Left cardiac atrium (tissue), 4 donors: Measurements from ENCODE around the gene GRIN2D. TPM values are rescaled to one million over a fixed set of nuclear protein-coding genes. Genes with fewer than 3 reads are reported as not detected.

Source experiments
- ATAC-seq, 2 donors: fragments of 200-7000 bp; cut with Tn5 transposase; one replicate each; pipeline ENCODE4 v1.9.1; 2020; ENCODE audit warnings: mild to moderate bottlenecking in 2 of 2, moderate library complexity in 2 of 2
- DNase-seq: peaks from one replicate; pipeline ENCODE4 v3.0.0-alpha.2; 2020
- intact Hi-C, 2 donors: fragments of 100-400 bp; cut with DNase I; formaldehyde crosslinking; loops; one replicate each; pipeline versions ENCODE4 v1.14.1 to v1.15.1; 2022 to 2023
- long read RNA-seq: library from polyadenylated mRNA; unstranded; transcript quantifications from one replicate; pipeline ENCODE4 v2.0.0, GENCODE V29; 2021
- total RNA-seq, 2 donors: library from RNA; stranded (reverse); fragmentation: NEBNext Ultra II Directional; extraction: Animal tissue kit (Norgen Biotek cat#: 25700); gene quantifications; one replicate each; pipeline ENCODE4 v1.2.1, GENCODE V29; 2021
- donor health status: DM: no; HTN: yes; CAD: no.
- donor health status: DM: no; HTN: yes; CAD: no; lungs with severe emphysema.
- donor health status: DM: yes; HTN: yes; CAD: no.
- donor health status: Dilated cardiomyopathy.

GRIN2D gene
- total RNA-seq = under 1 TPM; 0.39 to 0.47 TPM
- long read RNA-seq = 0 reads

DNA sequence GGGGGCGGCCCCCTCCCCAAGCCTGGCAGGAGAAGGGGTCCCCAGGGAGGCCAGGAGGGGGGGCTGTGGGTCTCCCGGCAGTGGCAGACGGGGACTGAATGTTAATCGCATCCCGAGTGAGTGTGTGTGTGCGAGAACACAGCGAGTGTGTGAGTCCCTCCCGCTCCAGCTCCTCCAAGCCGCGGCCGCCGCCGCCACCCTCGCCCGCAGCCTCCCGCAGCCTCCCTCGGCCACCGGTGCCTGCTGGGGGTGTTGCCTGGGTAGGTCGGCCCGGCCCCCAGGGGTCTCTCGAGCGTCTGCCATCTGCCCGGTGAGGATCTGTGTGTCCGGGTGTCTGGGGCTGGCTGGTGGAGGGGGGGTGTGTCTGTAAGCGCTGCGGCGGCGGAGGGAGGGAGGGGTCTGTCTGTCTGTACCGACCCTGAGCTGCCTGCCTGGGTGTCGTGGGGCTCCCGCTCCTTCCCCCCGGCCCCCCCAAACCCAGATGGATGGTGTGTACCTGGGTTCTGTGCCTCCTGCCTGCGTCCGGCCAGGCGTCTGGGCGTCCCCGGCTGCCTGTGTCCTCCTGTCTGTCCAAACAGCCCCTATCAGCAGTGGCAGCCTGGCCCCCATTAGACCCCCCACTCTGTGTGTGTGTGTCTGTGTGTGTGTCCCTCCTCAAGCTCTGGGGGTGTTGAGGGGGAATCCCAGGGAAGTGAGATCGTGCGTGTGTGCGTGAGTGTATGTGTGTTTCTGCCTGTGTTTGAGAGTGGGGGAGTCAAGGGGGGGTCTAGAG lies at the start of gene GRIN2D:
GRIN2D (plus strand) TSS at position 110 of the 772 bp plus-strand sequence. CDS start 4,725 bp downstream, outside the sequence.
- ATAC-seq (no peak), DNase-seq (no peak)
- intact Hi-C loops = no loop called here

DNA sequence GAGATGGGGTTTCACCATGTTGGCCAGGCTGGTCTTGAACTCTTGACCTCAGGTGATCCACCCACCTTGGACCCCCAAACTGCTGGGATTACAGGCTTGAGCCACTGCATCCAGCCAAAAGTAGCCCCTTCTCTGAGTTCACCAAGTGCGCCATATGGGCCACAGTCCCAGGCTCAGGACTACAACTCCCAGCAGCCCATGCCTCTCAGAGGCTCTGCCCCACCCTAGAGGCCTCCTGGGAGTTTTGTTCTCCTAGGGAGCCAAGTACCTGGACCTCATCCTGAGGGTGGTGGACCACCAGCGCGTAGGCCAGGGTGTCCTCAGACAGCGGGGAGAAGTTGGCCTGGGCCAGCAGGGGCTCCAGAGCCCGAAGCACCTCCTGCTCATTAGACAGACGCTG lies 48.6 kb upstream of the GRIN2D start:
- DNase-seq (no peak), ATAC-seq (no peak)
- intact Hi-C loops = no loop called here

DNA sequence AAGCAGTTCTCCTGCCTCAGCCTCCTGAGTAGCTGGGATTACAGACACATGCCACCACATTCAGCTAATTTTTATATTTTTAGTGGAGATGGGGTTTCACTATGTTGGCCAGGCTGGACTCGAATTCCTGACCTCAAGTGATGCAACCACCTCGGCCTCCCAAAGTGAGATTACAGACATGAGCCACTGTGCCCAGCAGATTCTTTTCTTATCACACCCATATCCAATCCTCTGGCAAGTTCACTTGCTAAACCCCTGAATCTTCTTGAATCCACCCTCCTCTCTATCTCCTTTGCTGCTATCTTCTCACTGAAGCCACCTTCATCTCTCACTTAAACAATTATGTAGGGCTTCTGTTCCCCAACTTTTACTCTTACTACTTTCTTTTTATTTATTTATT lies 47.3 kb upstream of the GRIN2D start:
- ATAC-seq = no peak
- intact Hi-C loops = no loop called here

DNA sequence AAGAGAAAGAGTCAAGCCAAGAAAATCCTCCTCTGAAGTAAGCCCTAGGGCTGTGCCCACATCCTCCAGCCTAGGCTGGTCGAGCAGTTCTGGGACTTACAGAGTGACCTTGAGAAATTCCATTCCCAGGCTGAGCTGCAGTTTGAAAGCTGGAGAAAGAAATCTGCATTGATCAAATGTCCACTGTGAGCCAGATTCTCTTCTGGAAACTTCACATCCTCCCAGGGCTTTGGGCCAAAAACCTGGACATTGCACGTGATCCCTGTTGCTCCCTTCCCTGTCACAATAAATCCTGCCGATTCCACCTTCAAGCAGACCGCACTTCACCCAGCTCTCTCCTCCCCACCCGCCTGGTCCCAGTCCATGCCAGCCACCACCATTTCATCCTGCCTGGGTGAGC lies 45.4 kb upstream of the GRIN2D start:
- DNase-seq (no peak), ATAC-seq (no peak)
- intact Hi-C loops = no loop called here

More for the DNA sequence above, 47.3 kb upstream of the GRIN2D start:
- no peak for DNase-seq

DNA sequence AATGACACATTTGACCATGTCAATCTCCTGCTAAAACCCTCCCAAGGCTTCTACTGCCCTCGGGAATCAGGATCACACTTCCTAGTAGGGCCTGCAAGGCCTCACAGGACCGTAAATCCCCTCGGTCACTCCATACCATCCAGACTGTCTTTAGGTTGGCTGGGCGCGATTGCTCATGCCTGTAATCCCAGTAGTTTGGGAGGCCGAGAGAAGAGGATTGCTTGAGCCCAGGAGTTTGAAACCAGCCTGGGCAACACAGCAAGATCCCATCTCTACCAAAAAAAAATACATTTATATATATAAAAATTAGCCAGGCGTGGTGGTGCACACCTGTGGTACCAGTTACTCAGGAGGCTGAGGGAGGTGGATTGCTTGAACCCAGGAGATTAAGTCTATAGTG lies 44.7 kb upstream of the GRIN2D start:
- ATAC-seq (no peak), DNase-seq (no peak)
- intact Hi-C loops = no loop called here

DNA sequence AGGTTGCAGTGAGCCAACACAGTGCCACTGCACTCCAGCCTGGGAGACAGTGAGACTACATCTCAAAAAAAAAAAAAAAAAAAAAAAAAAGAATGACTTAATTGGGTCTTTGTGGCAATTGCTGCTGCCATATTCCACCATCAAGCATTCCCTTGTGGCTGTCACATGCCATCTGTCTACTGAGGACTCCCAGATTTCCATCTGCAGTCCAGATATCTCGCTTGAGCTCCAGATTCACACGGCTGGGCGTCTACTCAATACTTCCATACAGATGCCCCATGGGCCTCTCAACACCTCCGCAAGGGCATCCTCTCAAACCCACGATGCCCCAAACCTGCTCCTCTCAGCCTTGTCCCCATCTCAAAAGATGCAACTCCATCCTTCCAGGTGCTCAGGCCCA lies 42.6 kb upstream of the GRIN2D start:
- ATAC-seq (no peak), DNase-seq (no peak)
- intact Hi-C loops = loop anchor here in 1 of 2 donors (5.0 kb wide), 1 partner anchor 231 kb away; no protein-coding TSS in a partner anchor

DNA sequence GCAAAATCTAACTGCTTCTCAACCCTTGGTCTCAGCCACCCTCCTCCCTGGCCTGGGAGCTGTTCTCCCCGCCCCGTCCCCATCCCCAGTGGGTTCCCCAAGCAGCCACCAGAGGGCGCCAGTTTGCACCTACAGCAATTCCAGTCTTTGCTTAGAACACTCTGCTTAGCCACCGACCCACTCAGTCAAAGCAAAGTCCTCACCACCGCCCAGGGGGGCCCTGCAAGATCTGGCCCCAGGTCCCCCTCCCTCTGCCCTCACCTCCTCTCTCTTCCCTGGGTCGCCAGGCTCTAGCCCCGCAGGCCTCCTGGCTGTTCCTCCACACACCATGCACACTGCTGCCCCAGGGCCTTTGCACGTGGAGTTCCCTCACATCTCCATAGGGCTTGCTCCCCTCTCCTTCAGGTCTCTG lies 42.1 kb upstream of the GRIN2D start:
- intact Hi-C loops = loop anchor here in 1 of 2 donors (5.0 kb wide), 1 partner anchor 231 kb away; no protein-coding TSS in a partner anchor
- ATAC-seq (peak; percentile 50 to 82), DNase-seq (peak; percentile 73)

DNA sequence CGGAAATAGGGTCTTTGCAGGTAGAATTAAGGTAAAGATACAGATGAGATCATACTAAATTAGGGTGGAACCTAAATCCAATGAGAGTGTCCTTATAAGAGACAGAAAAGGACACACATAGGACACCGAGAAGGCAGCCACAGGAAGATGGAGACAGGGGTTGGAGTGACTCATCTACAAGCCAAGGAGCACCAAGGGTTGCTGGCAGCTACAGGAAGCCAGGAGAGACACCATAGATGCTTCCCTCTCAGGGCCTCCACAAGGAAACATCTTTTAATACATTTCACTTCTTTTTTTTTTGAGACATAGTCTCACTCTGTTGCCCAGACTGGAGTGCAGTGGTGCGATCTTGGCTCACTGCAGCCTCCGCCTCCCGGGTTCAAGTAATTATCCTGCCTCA lies 39.8 kb upstream of the GRIN2D start:
- DNase-seq = no peak
- intact Hi-C loops = loop anchor here in 1 of 2 donors (5.0 kb wide), 1 partner anchor 229 kb away; no protein-coding TSS in a partner anchor
- ATAC-seq = no peak

DNA sequence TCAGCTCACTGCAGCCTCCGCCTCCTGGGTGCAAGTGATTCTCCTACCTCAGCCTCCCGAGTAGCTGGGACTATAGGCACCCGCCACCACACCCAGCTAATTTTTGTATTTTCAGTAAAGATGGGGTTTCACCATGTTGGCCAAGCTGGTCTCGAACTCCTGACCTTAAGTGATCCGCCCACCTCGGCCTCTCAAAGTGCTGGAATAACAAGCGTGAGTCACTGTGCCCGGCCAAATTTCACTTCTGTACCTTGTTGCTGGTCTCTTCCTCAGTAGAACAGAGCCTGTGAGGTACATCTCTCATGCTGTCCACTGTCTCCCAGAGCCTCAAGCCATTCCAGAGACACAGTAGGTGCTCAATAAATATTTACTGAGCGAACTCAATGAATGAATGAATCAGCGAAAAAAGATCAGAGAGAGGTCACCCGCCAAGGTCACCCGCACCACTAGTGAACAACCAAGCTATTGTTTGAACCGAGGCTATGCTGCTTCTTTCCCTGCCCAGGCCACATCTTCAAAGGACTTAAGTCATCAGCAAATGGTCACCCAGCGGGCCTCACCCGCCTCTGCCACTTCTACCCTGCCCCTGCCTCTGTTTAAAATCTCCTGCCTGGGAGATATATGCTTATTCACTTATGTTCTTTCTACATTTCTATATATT lies 39.0 kb upstream of the GRIN2D start:
- DNase-seq = no peak
- ATAC-seq = no peak
- intact Hi-C loops = loop anchor here in 1 of 2 donors (5.0 kb wide), 1 partner anchor 228 kb away; no protein-coding TSS in a partner anchor

DNA sequence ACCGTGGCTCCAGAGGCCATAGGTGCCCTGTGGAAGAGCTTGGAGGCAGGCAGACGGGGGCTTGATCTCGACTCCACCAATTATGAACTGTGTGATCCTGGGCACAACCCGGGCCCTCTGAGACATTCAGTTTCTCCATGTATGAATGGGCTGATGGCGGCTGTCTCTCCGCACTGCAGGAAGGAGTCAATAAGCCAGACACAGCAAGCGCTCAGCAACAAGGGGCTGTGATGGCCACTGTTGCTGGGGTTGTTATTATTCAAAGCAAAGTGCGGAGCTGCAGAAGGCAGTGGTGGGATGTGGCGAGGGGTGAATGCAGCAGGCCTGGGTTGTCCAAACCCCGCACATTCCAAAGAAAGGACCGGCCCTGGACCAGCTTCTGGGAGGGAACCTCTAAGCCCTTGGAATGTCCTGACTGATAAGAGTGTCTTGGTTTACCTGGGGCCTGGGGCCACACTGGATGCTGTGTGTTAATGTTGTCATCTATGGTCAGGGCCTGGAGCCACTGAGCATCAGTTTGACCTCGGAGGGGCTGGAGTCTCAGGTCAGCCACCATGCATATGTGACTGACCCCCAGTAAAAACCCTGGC lies 38.0 kb upstream of the GRIN2D start:
- intact Hi-C loops = no loop called here
- ATAC-seq = no peak
- no peak for DNase-seq

DNA sequence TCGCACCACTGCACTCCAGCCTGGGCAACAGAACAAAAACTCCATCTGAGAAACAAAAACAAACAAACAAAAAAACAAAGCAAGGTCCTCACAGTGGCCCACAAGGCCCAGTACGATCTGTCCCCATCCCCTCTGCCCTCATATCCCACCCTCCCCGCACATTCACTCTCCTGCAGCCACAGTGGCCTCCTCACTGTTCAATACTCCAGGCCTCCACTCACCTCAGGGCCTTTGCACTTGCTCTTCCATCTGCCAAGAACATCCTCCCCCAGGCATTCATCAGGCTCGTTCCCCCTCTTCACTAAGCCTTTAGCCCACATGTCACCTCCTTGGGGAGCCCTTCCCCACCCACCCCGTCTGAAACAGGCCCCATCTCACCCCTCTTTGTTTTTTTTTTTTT lies 34.3 kb upstream of the GRIN2D start:
- ATAC-seq (no peak), DNase-seq (no peak)
- intact Hi-C loops = no loop called here

DNA sequence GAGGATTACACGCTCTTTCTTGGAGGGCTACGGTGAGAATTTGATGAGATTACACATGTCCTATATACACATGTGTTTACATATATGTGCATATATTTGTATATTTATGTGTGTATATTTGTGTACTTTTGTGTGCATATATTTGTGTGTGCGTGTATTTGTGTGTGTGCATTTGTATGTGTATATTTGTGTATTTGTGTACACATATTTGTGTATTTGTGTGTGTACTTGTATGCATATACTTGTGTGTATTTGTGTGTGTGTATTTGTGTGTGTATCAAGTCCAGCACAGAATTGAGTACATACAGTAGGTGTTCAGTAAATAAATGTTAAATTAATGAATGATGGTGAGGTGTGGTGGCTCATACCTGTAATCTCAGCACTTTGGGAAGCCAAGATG lies 31.6 kb upstream of the GRIN2D start:
- intact Hi-C loops = no loop called here
- DNase-seq (no peak), ATAC-seq (no peak)

DNA sequence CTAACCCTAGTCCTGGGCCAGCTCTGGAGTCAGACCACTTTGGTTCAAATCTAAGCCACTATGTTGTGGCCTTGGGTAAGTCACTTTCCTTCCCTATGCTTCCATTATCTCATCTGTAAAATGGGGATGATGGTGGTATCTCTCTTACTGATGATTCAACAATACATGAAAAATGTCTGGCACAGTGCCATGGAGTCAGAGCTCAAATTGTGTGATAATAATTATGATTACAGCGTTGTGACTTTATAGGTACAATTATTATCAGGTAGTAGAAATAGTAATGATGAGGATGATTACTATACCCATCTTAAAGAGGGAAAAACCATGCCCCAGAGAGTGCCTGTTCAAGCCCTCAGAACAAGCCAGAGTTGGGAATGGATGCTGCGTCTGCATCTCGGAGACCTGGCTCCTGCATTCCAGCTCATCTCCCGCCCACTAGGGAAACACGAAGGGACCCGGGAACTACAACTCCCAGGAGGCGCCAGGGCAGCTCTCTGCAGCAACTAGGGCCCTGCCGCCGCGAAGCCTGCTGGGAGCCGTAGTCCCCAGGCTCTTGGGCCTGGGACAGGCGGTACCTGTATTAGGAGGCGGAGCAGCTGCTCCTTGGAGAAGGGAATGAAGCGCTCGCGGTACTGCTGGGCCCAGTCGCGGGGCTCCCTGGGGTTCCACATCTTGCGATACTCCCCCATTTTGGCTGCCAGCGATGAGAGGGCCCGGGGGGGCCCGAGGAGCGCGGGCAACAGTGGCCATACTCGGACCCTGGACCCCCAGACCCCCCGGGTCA lies 30.6 kb upstream of the GRIN2D start:
- ATAC-seq = peak; percentile 92 to 94
- intact Hi-C loops = no loop called here

DNA sequence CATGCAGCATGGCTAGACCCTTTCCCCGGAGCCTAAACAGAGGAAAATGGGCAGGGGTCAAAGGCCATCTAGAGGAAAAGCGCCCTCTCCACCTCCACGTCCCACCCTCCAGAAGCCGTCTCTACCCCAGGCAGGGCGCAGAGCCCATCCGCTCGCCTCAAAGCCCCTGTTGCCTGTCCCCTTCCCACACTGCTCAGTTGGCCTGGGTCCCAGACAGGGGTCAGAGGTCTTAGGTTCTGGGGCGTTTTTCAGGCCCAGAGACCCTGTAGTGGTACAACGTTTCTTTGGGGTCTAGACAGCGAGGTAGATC lies 30.0 kb upstream of the GRIN2D start:
- ATAC-seq (peak; percentile 4 to 31), DNase-seq (no peak)
- intact Hi-C loops = no loop called here

More for the DNA sequence above, 30.6 kb upstream of the GRIN2D start:
- peak; percentile 97 for DNase-seq

DNA sequence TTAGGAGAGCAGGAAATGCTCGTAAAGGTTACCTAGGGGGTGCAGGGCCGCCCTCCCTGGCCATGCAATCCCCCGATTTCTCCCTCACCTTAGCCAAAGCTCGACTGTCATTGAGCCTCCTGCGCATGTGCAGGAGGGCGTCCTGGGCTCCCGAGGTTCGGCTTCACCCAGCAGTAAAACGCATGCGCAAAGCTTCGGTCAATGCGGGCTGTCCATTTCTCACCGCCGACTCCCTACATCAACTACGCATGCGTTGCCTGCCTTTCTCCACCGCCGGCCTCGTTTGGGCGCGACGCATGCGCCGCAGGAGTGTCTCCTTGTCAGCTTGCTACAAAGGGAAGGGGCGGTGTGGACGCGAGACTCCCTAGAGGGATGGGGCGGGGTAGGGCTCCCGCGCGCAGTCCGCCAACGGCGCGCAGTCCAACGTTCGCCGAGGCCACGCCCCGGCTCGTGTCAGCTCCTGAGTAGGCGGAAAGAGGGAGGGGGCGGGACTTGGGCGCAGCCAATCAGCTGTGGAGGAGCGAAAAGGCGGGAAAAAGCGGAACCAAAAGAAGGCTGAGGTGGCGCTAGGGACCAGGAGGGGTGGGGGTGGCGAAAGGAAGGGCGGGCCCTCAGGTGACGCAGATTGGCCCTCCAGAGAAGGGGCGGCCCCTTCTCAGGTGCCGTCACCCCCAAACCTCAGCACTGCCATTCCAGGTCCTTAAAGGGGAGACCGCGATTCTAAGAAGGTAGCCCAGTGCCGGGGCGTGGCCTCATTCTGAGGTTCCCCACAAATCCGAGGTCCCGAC lies 29.5 kb upstream of the GRIN2D start, which contains the start of the genes SYNGR4 and TMEM143:
SYNGR4 (plus strand) TSS at position 558 of the 788 bp plus-strand sequence. CDS start 1,476 bp downstream, outside the sequence.
TMEM143 (minus strand) TSS at position 131 of the 788 bp plus-strand sequence; CDS start at position 111, 20 bp downstream.
- intact Hi-C loops = no loop called here
- ATAC-seq (peak; percentile 96), DNase-seq (peak; percentile 99)

DNA sequence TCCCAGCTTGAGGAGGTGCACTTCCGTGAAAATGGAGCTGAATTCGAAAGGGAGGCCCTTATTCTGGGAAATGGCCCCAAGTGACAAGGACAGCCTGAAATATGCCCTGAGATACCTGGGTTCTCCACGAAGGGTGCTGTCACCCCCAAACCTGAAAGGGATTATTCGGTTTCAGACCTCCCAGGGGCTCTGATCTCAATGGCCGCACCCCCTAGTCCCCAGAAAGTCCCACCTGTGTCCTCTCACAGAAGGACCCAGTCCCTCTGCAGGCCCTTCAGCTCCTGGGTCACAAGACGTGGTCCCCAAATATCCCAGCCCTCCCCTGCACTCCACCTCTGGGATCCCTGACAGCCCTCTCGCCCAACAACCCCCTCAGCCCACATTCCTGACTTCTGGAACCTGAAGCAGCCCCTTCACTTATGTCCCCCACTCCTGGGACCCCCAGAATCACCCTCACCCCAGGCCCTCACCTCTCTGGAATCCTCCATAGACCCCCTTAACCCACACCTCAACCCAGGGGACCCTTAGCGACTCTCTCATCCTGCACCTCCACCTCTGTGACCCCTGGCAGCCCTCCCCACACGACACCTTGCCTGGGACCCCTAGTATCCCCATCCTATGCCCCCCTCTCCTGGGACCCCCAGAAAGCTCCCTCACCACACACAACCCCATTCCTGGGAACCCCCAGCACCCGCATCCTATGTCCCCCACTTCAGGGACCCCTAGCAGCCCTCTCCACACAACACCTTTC lies 28.7 kb upstream of the GRIN2D start:
- no peak for DNase-seq
- intact Hi-C loops = no loop called here
- ATAC-seq = no peak

DNA sequence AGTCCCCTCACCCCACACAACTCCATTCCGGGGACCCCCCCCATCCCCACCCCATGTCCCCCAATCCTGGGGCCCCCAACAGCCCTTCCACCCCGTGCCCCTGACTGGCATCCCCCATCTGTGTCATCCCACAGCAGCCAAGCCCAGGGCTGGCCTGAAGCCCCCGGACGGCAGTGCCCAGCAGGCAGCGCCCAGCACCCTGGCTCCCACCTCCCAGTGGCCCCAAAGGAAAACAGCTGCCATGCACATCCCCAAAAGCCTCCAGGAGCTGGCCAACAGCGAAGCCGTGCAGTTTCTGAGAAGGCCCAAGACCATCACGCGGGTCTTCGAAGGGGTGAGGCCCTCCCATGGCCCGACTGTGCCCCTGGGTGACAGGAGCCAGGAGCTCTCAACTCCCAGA lies 27.9 kb upstream of the GRIN2D start:
- no peak for ATAC-seq
- intact Hi-C loops = no loop called here
- DNase-seq = no peak

DNA sequence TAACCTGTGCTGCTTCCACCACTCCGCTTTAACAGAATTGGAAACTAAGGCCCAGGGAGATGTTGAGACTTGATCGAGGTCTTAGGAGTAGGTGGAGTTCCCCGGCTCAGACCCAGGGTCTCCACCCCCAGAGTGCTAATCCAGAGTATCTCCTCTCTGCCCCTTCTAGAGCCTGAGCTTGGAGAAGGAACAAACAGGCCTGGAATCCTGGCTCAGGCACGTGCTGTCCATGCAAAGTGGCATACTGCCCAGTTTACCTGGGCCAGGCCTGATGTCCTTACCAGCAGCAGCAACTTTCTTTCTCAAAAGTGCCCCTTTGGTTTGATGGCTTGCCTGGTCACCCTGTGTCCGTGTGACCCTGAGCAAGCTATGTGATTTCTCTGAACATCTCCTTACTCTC lies 25.6 kb upstream of the GRIN2D start:
- DNase-seq (no peak), ATAC-seq (no peak)
- intact Hi-C loops = no loop called here
